ENCODE measurements around the gene SLC46A2. TPM values are rescaled to one million over a fixed set of nuclear protein-coding genes. Genes with fewer than 3 reads are reported as not detected.
A peak's percentile ranks its signal among the peaks of the same experiment; 100 is the strongest.

Gene SLC46A2
- total RNA-seq, 2 donors from 2014 or later, result not detected

- ATAC-seq, result peak in 1 of 2 donors; percentile 29
- peak overlapping the region in 1 of 2 donors; percentile 24 for H3K27ac Mint-ChIP-seq
- no peak for DNase-seq (ENCODE audit: low spot score in 2 of 2)
- peaks cover 0 to 8% of the 10 kb centered on the region in 2 donors for H3K36me3 Mint-ChIP-seq
- no peaks in the 10 kb centered on the region for H3K9me3 Mint-ChIP-seq
These were observed 37.8 kb downstream of the SLC46A2 start for GRCh38 chr9:112852741-112853504.

DNA sequence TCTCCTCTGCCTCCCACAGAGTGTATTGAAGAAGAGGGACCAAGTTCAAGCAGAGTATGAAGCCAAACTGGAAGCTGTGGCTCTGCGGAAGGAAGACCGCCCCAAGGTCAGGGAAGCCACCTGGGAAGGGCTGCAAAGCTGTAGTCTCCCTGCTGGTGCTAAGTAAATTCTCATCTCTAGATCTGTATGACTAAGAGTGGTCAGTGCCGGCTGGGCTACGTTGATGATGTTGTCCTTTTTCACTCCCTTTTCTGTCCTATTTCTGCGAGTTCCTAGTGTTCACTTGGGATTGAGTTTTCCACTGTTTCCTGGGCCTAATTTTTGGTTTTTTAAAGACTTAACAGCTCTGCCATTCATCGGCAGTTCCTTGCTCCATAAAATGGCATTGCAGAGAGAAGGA, 39.8 kb downstream of the SLC46A2 start:
- peaks cover 0 to 8% of the 10 kb centered on the region in 2 donors for H3K36me3 Mint-ChIP-seq
- no peaks in the 10 kb centered on the region for H3K9me3 Mint-ChIP-seq
- ATAC-seq (no peak), DNase-seq (ENCODE audit: low spot score in 2 of 2) (no peak)
- no peak overlapping the region for H3K27ac Mint-ChIP-seq

DNA sequence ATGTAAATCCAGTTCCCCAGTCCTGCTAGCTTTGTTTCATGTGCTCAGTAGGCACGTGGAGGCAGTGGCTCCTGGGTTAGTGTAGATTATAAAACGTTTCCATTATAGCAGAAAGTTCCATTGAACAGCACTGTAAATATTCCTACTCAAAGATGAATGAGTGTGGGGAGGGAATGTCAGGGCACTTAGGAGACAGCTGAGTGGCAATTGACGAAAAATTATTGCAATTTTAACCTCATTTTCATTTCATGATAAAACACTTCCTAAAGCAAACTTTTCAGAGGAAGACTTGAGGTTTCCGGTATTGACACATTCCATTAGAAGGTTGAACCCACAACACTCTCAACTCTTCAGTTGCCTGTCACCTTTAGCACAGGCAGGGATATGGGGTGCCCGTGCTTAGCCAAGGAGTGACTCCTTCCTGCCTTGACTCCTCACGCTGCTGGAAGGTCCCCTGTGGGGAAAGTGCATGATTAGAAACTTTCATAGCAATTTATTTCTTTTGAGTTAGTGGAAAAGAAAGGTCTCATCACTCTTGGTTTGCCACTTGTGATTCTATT, 41.2 kb downstream of the SLC46A2 start:
- H3K36me3 Mint-ChIP-seq, result peaks cover 0 to 8% of the 10 kb centered on the region in 2 donors
- ATAC-seq (peak; percentile 77 to 79), DNase-seq (ENCODE audit: low spot score in 2 of 2) (no peak)
- no peaks in the 10 kb centered on the region for H3K9me3 Mint-ChIP-seq
- H3K27ac Mint-ChIP-seq, result no peak overlapping the region

DNA sequence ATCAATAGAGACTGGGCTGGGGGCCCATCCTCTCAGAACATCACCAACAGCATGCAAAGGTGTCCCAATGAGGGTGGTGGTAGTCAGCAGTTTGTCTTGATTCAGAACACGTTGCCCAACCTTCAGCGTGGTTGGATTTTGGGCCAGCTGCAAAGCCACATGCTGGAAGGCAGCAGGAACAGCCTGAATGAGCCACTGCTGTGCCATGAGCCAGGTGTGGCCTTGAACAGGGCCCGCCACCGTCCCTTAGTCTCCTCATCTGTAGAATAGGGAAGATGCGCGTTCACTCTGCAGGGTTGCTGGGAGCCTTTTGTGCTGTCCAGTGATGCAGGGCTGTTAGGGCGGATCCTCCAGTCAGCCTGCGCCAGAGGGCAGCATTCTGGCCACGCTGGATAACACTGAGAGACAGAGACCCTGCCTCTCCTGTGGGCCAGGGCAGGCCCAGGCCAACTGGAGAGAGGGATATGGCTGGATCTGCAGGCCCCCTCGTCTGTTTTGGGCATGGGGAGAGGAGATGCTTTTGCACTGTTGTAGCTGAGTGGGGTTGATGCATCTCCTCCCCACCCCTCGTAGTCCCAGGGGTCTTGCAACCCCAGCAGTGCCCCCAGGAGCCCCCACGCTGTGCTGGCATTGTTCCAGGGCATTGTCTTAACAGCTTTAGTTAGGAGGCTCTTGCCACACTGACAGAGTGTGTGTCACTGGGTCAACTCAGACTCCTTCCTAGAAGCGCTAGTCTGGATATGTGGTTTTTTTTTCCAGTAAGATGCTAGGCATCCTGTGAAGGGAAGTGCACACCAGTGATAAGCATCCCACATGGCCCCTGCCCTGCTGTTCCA, 42.1 kb downstream of the SLC46A2 start:
- no peaks in the 10 kb centered on the region for H3K9me3 Mint-ChIP-seq
- no peak overlapping the region for H3K27ac Mint-ChIP-seq
- peaks cover 0 to 8% of the 10 kb centered on the region in 2 donors for H3K36me3 Mint-ChIP-seq
- ATAC-seq, result no peak
- DNase-seq (ENCODE audit: low spot score in 2 of 2), result no peak

- no peaks in the 10 kb centered on the region for H3K9me3 Mint-ChIP-seq
- peaks cover 0 to 8% of the 10 kb centered on the region in 2 donors for H3K36me3 Mint-ChIP-seq
- no peak for ATAC-seq
- no peak for DNase-seq (ENCODE audit: low spot score in 2 of 2)
- no peak overlapping the region for H3K27ac Mint-ChIP-seq
These were observed 43.9 kb downstream of the SLC46A2 start for GRCh38 chr9:112846528-112847488.

DNA sequence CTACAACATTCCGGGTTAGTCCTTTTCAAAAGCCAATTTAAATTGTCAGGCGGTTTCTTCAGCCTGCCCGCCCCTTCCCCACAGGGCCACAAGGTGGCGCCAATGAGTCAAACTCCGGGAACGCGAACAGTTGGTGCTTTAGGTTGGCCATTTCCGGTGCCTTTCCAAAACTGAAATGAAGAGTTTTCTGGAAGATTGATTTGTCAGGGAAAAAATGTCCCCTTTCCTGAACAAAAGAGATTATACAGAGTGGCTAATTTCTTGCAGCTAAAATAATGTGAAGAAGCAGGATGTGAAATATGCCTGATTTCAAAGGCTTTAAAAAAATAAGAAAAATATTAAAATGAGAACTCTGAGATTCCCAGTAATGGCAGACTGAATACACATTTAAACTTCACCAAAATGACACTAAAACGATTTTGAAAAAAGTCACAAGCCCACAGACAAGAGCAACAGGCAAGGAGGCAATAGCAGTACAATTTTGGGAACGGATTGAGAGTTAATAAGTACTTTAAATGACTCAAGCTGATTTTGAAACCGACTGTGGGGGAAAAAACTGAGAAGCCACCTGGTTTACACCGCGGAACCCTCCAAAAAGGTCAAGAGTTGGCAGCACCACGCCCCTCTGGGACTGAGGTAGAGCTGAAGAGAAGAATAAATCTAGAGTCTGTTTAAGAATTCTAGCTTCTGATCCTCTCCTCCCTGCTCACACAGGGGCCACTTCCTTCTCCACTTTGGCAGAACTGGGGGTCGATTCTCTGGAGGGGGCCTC, 45.7 kb downstream of the SLC46A2 start:
- H3K9me3 Mint-ChIP-seq, result no peaks in the 10 kb centered on the region
- peak overlapping the region in 1 of 2 donors; percentile 6 for H3K27ac Mint-ChIP-seq
- peak; percentile 62 to 73 for ATAC-seq
- peak; percentile 76 to 85 for DNase-seq (ENCODE audit: low spot score in 2 of 2)
- no peaks in the 10 kb centered on the region for H3K36me3 Mint-ChIP-seq

DNA sequence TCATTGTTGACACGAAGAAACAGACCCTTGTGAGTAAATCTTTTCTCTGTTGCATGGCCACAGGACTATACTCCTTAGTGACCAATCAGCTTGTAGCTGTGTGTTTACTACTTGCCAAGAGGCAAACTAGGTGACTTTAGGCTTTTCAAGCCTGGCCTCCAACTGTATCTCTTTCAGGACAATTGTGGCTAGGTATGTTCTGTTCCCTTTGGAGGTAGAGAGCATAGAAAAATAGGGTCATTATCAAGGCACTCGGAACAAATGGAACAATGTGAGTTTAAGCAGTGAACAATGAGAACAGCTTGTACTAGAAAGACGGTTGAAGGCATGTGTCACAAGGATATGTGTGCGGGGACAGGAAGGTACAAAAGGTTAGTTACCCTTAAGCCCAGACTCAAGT, 48.1 kb downstream of the SLC46A2 start:
- Mint-ChIP-seq H3K36me3 (peaks cover 0 to 4% of the 10 kb centered on the region in 2 donors), H3K27ac (no peak overlapping the region), H3K9me3 (no peaks in the 10 kb centered on the region)
- DNase-seq (ENCODE audit: low spot score in 2 of 2) (no peak), ATAC-seq (no peak)

DNA sequence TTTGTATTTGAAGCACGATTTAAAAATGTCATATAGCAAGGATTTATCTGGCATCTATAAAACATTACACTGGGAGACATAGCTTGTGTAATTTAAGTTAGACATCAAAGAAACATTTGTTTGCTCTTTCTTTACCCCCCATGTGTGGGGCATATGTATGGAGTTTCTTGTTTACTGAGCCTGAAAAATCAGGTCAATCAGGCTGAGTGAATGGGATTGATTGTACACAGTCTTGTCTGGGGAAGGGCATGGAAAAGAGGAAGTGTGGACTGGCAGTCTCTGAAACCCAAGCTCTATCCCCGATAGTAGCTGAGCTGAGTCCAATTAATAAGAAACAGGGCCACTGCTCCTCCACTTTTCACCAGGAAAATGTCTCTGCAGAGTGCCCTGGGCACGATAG, 49.4 kb downstream of the SLC46A2 start:
- DNase-seq (ENCODE audit: low spot score in 2 of 2), result no peak
- H3K9me3 Mint-ChIP-seq, result no peaks in the 10 kb centered on the region
- H3K36me3 Mint-ChIP-seq, result peaks cover 0 to 4% of the 10 kb centered on the region in 2 donors
- no peak for ATAC-seq
- no peak overlapping the region for H3K27ac Mint-ChIP-seq

DNA sequence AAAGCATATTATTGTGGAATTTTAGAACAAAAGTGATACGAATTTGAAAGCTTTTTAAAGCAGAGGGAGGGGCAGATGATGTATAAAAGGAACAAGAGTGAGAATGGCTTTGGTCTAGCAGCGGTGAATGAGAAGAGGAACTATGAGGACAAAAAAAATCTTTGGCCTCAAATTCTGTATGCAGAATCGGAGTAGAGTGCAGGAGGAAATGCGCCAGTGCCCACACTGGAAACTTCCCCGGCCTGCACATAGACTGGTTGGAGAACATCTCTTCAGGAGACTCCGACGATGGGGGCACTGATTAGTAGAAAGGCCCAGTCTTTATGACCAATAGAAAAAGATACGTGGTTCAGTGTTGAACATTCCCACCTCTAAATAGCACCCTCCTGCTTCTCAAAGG, 51.3 kb downstream of the SLC46A2 start:
- DNase-seq (ENCODE audit: low spot score in 2 of 2), result no peak
- no peak overlapping the region for H3K27ac Mint-ChIP-seq
- H3K36me3 Mint-ChIP-seq, result peaks cover 0 to 4% of the 10 kb centered on the region in 2 donors
- ATAC-seq, result no peak
- no peaks in the 10 kb centered on the region for H3K9me3 Mint-ChIP-seq

DNA sequence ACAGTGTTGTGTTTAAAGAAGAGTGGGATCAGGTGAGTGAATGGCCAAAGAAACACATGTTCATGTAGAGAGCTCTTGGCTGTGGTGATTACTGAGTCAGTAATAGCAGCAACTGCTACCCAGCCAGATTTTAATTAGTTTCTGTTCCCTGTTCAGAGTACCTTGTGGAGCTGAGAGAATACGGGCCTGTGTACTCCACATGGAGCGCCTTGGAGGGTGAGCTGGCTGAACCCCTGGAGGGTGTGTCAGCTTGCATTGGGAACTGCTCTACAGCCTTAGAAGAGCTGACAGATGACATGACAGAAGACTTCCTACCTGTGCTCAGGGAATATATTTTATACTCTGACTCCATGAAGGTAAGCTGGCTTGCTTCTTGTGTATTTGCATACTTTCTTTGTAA, 52.3 kb downstream of the SLC46A2 start:
- Mint-ChIP-seq H3K36me3 (peaks cover 0 to 4% of the 10 kb centered on the region in 2 donors), H3K27ac (no peak overlapping the region), H3K9me3 (no peaks in the 10 kb centered on the region)
- ATAC-seq, result no peak
- no peak for DNase-seq (ENCODE audit: low spot score in 2 of 2)

- Mint-ChIP-seq H3K9me3 (no peaks in the 10 kb centered on the region), H3K36me3 (peaks cover 0 to 4% of the 10 kb centered on the region in 2 donors), H3K27ac (no peak overlapping the region)
- no peak for ATAC-seq
- DNase-seq (ENCODE audit: low spot score in 2 of 2), result no peak
These were observed 54.3 kb downstream of the SLC46A2 start for GRCh38 chr9:112836394-112836793.

DNA sequence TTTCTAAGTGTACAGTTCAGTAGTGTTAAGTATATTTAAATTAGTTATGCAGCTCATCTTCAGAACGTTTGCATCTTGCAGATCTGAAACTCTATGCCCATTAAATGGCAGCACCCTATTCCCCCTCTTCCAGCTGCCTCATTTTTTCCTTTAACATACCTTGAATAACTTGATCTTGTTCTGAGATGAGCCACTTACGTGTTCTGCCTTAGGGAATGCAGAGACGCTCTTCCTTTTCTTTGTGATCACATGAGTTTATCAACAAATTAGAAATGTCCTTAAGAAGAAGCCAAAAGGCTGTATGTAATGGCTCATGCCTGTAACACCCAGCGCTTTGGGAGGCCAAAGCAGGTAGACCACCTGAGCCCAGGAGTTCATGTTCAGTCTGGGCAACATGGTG, 57.6 kb downstream of the SLC46A2 start:
- Mint-ChIP-seq H3K9me3 (no peaks in the 10 kb centered on the region), H3K27ac (no peak overlapping the region)
- no peak for ATAC-seq

DNA sequence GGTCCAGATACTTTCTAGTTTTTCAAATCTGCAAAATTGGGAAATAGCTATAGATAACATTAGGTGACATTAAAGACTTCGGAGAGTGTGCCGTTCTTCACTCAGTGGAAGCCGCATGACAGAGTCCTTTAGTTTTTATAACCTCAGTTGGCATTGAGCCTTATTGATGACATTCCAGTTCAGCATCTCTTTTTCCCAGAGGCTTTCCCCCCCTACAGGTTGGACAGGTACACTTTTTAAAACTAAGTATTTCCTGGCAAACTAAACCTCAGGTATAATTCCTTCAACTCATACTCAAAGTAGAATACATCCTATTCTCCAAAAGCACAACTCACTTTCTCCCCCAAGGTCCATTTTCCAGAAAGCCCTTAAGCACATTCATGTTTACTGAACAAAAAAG, 58.7 kb downstream of the SLC46A2 start:
- no peak overlapping the region for H3K27ac Mint-ChIP-seq
- ATAC-seq (no peak), DNase-seq (ENCODE audit: low spot score in 2 of 2) (no peak)
- H3K9me3 Mint-ChIP-seq, result no peaks in the 10 kb centered on the region
- H3K36me3 Mint-ChIP-seq, result no peaks in the 10 kb centered on the region

More for the DNA sequence above, 57.6 kb downstream of the SLC46A2 start:
- no peak for DNase-seq (ENCODE audit: low spot score in 2 of 2)
- peaks cover 0 to 2% of the 10 kb centered on the region in 2 donors for H3K36me3 Mint-ChIP-seq

DNA sequence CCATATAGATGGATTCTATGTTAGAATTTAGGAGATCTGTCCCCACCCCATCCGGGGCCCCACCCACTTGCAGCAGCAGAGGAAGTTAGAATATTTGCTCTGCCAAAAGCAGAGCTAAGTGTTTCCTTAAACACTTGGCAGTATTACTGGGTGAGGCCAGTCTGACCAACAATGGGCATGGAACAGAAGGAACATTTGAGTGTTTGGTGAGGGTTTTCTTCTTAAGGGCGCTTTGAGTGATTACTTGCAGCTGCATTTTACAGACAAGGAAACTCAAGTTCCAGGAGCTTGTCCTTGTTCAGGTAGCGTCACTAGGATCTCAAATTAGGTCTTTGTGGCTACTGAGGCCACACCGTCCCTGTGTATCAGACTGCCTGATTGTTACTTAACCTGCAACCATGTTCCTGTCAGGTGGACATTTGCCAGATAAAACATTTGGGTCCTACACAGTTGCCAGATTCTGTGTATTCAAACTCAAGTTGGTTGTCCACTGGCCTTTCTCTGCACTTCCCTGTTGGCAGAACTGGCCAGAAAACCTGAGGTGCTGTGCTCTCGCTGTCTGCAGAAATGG, 59.3 kb downstream of the SLC46A2 start:
- H3K36me3 Mint-ChIP-seq, result no peaks in the 10 kb centered on the region
- no peak overlapping the region for H3K27ac Mint-ChIP-seq
- ATAC-seq, result no peak
- DNase-seq (ENCODE audit: low spot score in 2 of 2), result no peak
- no peaks in the 10 kb centered on the region for H3K9me3 Mint-ChIP-seq

Measured in activated naive CD4-positive, alpha-beta T cell treated with anti-CD3 and anti-CD28 coated beads, Interleukin-2, amount 50 U/mL, for 72 hours (primary cell).